OCI-LY3 (cell line): Measurements from ENCODE around the gene TH.

Source experiments
- H2AFZ ChIP-seq: fragments of 200-600, 300-600 bp; shearing (Covaris generic); 2 replicates; pipeline ENCODE4 v1.6.0; 2014; ENCODE audit warnings: antibody characterized with exemption, low read depth, low read length
- H3K27ac ChIP-seq: fragments of 200-600, 300-600 bp; sonication (generic); 2 replicates; pipeline ENCODE4 v1.5.1; 2014; ENCODE audit warnings: mild to moderate bottlenecking, low read length, moderate library complexity, mixed read lengths
- H3K27me3 ChIP-seq: fragments of 200-600, 300-600 bp; sonication (generic); 2 replicates; pipeline ENCODE4 v1.6.1; 2014; ENCODE audit warnings: low read depth, low read length, mixed read lengths
- H3K36me3 ChIP-seq: fragments of 200-600, 300-600 bp; sonication (generic); replicated peaks from 2 replicates; pipeline ENCODE3; 2014; ENCODE audit warnings: low read depth, low read length, mixed read lengths
- H3K4me1 ChIP-seq: fragments of 300-600, 200-600 bp; sonication (generic); 2 replicates; pipeline ENCODE4 v1.6.1; 2014; ENCODE audit warnings: low read length, mixed read lengths
- H3K4me2 ChIP-seq: fragments of 200-600, 300-600 bp; sonication (generic); 2 replicates; pipeline ENCODE4 v1.6.1; 2014; ENCODE audit warnings: low read length, mixed read lengths
- H3K4me3 ChIP-seq: fragments of 300-600, 200-600 bp; sonication (generic); 2 replicates; pipeline ENCODE4 v1.5.1; 2014; ENCODE audit warnings: antibody characterized with exemption, mild to moderate bottlenecking, low read length, moderate library complexity
- H3K79me2 ChIP-seq: fragments of 300-600, 200-600 bp; shearing (Covaris generic); 2 replicates; pipeline ENCODE4 v1.6.1; 2014; ENCODE audit warnings: mild to moderate bottlenecking, low read length, mixed read lengths
- H3K9ac ChIP-seq: fragments of 300-600, 200-600 bp; shearing (Covaris generic); 2 replicates; pipeline ENCODE4 v1.6.0; 2014; ENCODE audit warnings: mild to moderate bottlenecking, low read length, moderate library complexity
- H3K9me3 ChIP-seq: fragments of 200-600, 300-600 bp; shearing (Covaris generic); 2 replicates; pipeline ENCODE4 v1.6.1; 2014; ENCODE audit warnings: low read length, mixed read lengths; ENCODE audit not compliant: insufficient read depth
- H4K20me1 ChIP-seq: fragments of 200-600, 300-600 bp; sonication (generic); 2 replicates; pipeline ENCODE4 v1.6.1; 2016; ENCODE audit warnings: low read length, mixed read lengths; ENCODE audit not compliant: insufficient read depth
- CTCF ChIP-seq: fragments of 200-600, 300-600 bp; sonication (generic); IDR thresholded peaks from 2 replicates; pipeline ENCODE4 v1.5.1; 2014; ENCODE audit warnings: antibody characterized with exemption, low read length, low read depth
- EZH2phosphoT487 ChIP-seq: fragments of 200-600 bp; shearing (Covaris generic); IDR thresholded peaks from 2 replicates; pipeline ENCODE4 v1.6.1; 2018; ENCODE audit warnings: antibody characterized with exemption, mixed run types, low read depth

TH gene

GRCh38 chr11:2165571-2165970 lies 6.0 kb downstream of the TH start:
- Histone ChIP-seq H3K79me2 (no peaks in the 10 kb centered on the region), H3K36me3 (no peaks in the 10 kb centered on the region), H3K4me3 (no peak overlapping the region), H4K20me1 (no peaks in the 10 kb centered on the region), H3K27ac (no peak overlapping the region), H3K9me3 (no peaks in the 10 kb centered on the region), H3K27me3 (no peaks in the 10 kb centered on the region), H3K9ac (no peak overlapping the region), H3K4me1 (no peaks in the 10 kb centered on the region), H2AFZ (no peak overlapping the region), H3K4me2 (no peak overlapping the region)
- TF ChIP-seq CTCF (no peak), EZH2phosphoT487 (no peak)

- Histone ChIP-seq H3K27ac (no peak overlapping the region), H4K20me1 (no peaks in the 10 kb centered on the region), H3K4me3 (no peak overlapping the region), H2AFZ (no peak overlapping the region), H3K27me3 (no peaks in the 10 kb centered on the region), H3K36me3 (no peaks in the 10 kb centered on the region), H3K9ac (no peak overlapping the region), H3K9me3 (no peaks in the 10 kb centered on the region), H3K4me1 (no peaks in the 10 kb centered on the region), H3K4me2 (no peak overlapping the region), H3K79me2 (no peaks in the 10 kb centered on the region)
- TF ChIP-seq EZH2phosphoT487 (no peak), CTCF (no peak)
Observed at GRCh38 chr11:2164861-2165555, 6.6 kb downstream of the TH start.

DNA sequence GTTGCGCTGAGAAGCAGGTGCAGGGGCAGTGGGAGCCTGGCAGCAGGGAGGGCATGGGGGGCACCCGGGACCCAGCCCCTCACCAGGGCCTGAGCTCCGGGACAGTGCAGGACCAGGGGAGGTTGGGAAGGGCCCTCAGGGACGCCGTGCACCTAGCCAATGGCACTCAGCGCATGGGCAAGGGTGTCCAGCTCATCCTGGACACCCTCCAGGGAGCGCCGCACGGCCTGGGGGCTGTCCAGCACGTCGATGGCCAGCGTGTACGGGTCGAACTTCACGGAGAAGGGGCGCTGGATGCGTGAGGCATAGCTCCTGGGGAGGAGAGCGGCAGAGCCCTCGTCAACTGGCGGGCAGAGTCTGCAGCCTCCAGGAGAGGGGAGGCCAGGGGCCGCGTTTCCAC lies 7.5 kb downstream of the TH start:
- Histone ChIP-seq H2AFZ (no peak overlapping the region), H3K9me3 (no peaks in the 10 kb centered on the region), H3K4me3 (no peak overlapping the region), H3K9ac (no peak overlapping the region), H3K79me2 (no peaks in the 10 kb centered on the region), H3K4me1 (no peaks in the 10 kb centered on the region), H3K36me3 (no peaks in the 10 kb centered on the region), H3K4me2 (no peak overlapping the region), H3K27ac (no peak overlapping the region), H4K20me1 (no peaks in the 10 kb centered on the region), H3K27me3 (no peaks in the 10 kb centered on the region)
- TF ChIP-seq CTCF, result no peak
- no peak for TF ChIP-seq EZH2phosphoT487

DNA sequence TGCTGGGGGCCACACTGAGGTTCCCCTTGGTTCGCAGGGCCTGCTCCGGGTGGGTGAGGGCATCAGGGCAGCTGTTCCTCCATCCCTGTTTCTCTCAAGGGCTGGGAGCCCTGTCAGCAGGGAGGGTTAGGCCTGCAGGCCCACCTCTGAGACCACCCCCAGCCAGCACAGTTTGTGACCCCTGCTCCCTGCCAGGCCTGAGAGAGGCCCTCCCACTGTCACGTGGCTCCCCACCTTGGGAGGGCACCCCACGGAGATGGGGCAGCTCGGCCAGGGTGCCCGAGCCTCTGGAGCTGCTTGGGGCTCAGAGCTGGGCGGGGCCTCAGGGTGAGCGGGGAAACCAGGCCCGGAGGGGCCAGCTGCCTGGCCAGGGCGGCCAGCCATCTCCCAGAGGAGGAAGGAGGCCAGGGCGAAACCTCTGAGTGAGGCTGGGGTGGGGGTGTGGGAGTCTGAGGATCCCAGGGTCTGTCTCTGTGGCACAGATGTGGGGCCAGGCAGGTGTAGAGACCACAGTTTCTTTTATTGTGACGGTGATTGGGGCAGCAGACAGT lies 8.1 kb downstream of the TH start:
- Histone ChIP-seq H3K79me2 (no peaks in the 10 kb centered on the region), H3K27me3 (no peaks in the 10 kb centered on the region), H3K4me3 (no peak overlapping the region), H3K4me2 (no peak overlapping the region), H3K27ac (no peak overlapping the region), H3K9me3 (no peaks in the 10 kb centered on the region), H3K9ac (no peak overlapping the region), H3K36me3 (no peaks in the 10 kb centered on the region), H2AFZ (no peak overlapping the region), H4K20me1 (no peaks in the 10 kb centered on the region), H3K4me1 (no peaks in the 10 kb centered on the region)
- TF ChIP-seq EZH2phosphoT487 (no peak), CTCF (no peak)
